ENCODE results near the gene CACNA2D4.

Gene CACNA2D4

DNA sequence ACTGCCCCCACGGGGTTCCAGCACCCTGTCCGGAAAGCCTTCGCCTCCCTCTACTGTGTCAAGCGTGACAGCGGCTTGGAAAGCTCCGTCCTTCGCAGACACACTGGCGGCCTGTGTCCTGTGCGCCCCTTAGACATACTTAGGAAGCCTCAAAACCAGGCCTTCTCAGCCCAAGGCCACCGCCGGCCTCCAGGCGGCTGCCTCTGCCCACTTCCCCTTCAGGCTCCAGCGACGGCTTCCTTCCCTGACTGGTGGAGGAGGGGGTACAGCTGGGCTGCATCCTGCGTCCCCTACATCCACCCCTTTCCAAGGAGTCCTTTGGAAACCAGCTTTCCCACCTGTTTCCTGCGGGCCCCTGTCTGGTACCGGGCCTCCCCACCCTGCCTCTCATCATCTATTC is 2.5 kb upstream of the CACNA2D4 start:
- H2AFZ ChIP-seq (ENCODE audit: low read depth) = no peak overlapping the region
- no peaks in the 10 kb centered on the region; the same call in 1 of the 2 replicates for H3K27me3 ChIP-seq (ENCODE audit: insufficient read depth, low read depth)
- H3K9ac ChIP-seq = no peak overlapping the region
- H4K20me1 ChIP-seq (ENCODE audit: insufficient read depth) = no peaks in the 10 kb centered on the region
- TF ChIP-seq, protein P1, sequence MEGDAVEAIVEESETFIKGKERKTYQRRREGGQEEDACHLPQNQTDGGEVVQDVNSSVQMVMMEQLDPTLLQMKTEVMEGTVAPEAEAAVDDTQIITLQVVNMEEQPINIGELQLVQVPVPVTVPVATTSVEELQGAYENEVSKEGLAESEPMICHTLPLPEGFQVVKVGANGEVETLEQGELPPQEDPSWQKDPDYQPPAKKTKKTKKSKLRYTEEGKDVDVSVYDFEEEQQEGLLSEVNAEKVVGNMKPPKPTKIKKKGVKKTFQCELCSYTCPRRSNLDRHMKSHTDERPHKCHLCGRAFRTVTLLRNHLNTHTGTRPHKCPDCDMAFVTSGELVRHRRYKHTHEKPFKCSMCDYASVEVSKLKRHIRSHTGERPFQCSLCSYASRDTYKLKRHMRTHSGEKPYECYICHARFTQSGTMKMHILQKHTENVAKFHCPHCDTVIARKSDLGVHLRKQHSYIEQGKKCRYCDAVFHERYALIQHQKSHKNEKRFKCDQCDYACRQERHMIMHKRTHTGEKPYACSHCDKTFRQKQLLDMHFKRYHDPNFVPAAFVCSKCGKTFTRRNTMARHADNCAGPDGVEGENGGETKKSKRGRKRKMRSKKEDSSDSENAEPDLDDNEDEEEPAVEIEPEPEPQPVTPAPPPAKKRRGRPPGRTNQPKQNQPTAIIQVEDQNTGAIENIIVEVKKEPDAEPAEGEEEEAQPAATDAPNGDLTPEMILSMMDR (conservative IDR thresholded peaks at IDR 0.05; ENCODE audit: low read depth, low read length) = no peak
- H3K79me2 ChIP-seq (ENCODE audit: insufficient read depth, low read depth) = no peaks in the 10 kb centered on the region
- H3K4me2 ChIP-seq = no peak overlapping the region
- no peaks in the 10 kb centered on the region for H3K36me3 ChIP-seq (ENCODE audit: insufficient read depth)
- H3K4me3 ChIP-seq (IDR thresholded peaks at IDR 0.05; ENCODE audit: insufficient read depth, low read depth, low read length) = no peak overlapping the region
- H3K4me1 ChIP-seq (ENCODE audit: low read depth, poor library complexity, severe bottlenecking) = no peaks in the 10 kb centered on the region
- no peak overlapping the region for H3K27ac ChIP-seq

DNA sequence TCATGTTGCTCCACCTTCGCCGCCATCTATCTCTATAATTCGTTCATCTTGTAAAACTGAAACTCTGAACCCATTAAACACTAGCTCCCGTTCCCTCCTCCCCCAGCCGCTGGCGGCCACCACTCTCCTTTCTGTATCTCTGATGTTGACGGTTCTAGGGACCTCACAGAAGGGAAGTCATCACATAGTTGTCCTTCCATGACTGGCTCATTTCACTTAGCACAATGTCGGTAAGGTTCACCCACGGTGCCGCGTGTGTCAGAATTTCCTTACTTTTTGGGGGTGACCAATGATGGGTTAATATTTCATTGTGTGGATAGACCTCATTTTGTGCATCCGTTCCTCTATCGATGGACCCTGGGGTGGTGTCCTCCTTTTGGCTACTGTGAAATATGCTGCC is 2.0 kb upstream of the CACNA2D4 start:
- Histone ChIP-seq H3K27me3 (ENCODE audit: insufficient read depth, low read depth) (no peaks in the 10 kb centered on the region; the same call in 1 of the 2 replicates), H3K4me3 (IDR thresholded peaks at IDR 0.05; ENCODE audit: insufficient read depth, low read depth, low read length) (no peak overlapping the region), H3K4me2 (no peak overlapping the region), H3K36me3 (ENCODE audit: insufficient read depth) (no peaks in the 10 kb centered on the region), H3K79me2 (ENCODE audit: insufficient read depth, low read depth) (no peaks in the 10 kb centered on the region), H3K4me1 (ENCODE audit: low read depth, poor library complexity, severe bottlenecking) (no peaks in the 10 kb centered on the region), H3K27ac (no peak overlapping the region), H2AFZ (ENCODE audit: low read depth) (no peak overlapping the region), H4K20me1 (ENCODE audit: insufficient read depth) (no peaks in the 10 kb centered on the region), H3K9ac (no peak overlapping the region)
- TF ChIP-seq, protein P1 (conservative IDR thresholded peaks at IDR 0.05; ENCODE audit: low read depth, low read length) = no peak

DNA sequence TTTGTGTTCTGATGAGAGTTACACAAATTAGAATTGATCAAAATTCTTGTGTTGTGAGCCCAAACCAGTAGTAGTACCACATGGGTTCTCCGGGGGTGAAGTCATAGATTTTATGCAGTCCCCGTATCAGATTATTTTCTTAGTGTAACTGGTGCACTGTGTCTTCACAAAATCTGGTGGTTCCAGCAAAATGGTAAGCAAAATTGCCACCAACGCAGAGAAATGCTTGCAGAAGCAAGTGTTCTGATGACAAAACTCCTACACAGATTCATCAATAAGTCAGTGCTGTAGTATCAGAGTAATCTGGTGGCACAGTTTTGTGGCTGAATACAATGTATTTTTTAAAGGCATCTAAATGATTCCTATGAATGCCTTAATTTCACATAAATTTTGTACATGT is 1.3 kb upstream of the CACNA2D4 start:
- Histone ChIP-seq H3K4me1 (ENCODE audit: low read depth, poor library complexity, severe bottlenecking) (no peaks in the 10 kb centered on the region), H3K4me3 (IDR thresholded peaks at IDR 0.05; ENCODE audit: insufficient read depth, low read depth, low read length) (no peak overlapping the region), H3K27ac (no peak overlapping the region), H2AFZ (ENCODE audit: low read depth) (no peak overlapping the region), H3K36me3 (ENCODE audit: insufficient read depth) (no peaks in the 10 kb centered on the region), H3K4me2 (no peak overlapping the region), H4K20me1 (ENCODE audit: insufficient read depth) (no peaks in the 10 kb centered on the region), H3K79me2 (ENCODE audit: insufficient read depth, low read depth) (no peaks in the 10 kb centered on the region), H3K9ac (no peak overlapping the region), H3K27me3 (ENCODE audit: insufficient read depth, low read depth) (no peaks in the 10 kb centered on the region; the same call in 1 of the 2 replicates)
- TF ChIP-seq, protein P1 (conservative IDR thresholded peaks at IDR 0.05; ENCODE audit: low read depth, low read length) = no peak

DNA sequence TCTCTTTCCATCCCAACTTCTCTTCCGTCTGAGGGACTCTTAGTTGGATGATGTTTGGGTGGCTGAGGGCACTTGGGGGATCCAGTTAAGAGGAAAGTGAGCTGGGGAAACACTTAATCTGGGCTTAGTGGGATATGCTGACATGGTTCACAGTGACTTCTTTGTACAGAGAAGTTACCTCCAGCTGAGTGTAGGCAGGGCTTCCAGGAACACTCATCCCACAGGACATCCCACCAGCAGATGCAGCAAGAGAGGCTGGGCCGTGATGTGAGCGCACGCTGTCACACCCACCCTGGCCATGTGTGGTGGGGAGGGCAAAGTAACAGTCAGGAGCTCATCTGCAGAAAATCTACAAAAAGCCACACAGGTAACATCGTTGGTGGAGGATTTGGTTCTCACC is 832 bp upstream of the CACNA2D4 start:
- Histone ChIP-seq H3K27me3 (ENCODE audit: insufficient read depth, low read depth) (no peaks in the 10 kb centered on the region; the same call in 1 of the 2 replicates), H3K79me2 (ENCODE audit: insufficient read depth, low read depth) (no peaks in the 10 kb centered on the region), H3K9ac (no peak overlapping the region), H3K4me1 (ENCODE audit: low read depth, poor library complexity, severe bottlenecking) (no peaks in the 10 kb centered on the region), H3K4me2 (no peak overlapping the region), H3K4me3 (IDR thresholded peaks at IDR 0.05; ENCODE audit: insufficient read depth, low read depth, low read length) (no peak overlapping the region), H2AFZ (ENCODE audit: low read depth) (no peak overlapping the region), H3K27ac (no peak overlapping the region), H4K20me1 (ENCODE audit: insufficient read depth) (no peaks in the 10 kb centered on the region), H3K36me3 (ENCODE audit: insufficient read depth) (no peaks in the 10 kb centered on the region)
- TF ChIP-seq, protein P1 (conservative IDR thresholded peaks at IDR 0.05; ENCODE audit: low read depth, low read length) = no peak

All from KMS-11 (cell line).